CD4-positive, alpha-beta T cell treated with Interleukin-17A for 4 hours (primary cell): ENCODE results near the gene CSNK1E.
"Not testable (repeated sequence)": the region's sequence is repeated elsewhere in the genome, so short reads cannot be mapped to it uniquely, and the experiment has no call there.

Experiments
- DNase-seq: peaks from one replicate; pipeline ENCODE4 v3.0.0-alpha.2; 2020; ENCODE audit warnings: mixed read lengths

The CSNK1E gene

DNA sequence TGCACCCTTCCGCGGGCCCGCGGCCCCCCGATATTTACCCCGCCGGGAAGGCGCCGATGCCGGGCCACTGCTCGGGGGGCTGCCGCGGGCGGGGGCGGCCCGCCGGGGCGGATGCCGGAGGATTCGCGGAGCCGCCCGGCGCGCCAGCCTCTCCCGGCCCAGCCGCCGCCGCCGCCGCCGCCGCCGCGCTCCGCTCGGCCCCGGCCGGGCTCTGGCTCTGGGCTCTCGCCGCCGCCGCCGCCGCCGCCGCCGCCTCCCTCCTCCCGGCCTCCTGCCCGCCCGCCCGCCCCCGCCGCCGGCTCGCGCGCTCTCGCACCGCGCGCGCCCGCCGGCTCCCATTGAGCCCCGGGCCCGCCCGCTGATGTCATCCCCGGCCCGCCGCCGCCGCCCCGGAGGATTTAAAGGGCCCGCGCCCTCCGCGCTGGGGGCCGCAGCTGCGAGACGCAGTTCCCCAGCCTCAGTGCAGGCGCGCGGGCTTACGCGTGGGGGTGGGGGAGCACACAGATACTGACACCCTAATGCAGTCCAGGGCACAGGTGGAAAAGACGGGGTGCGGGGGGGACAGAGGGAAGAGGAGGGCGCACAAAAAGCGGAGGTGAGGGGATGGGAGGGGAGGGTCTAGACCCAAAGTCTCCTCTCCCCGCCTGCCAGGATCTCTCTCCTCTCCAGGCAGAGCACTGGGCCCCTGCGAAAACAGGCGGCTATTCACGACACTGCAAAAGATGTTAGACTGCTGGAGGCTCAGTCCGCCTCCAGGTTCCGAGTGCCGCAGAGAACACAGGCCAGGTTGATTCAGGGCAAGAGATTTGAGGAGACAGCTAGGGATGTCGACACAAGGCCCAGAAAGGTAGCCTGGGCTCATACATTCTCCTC, at the start of gene CSNK1E:
CSNK1E (minus strand) TSS at position 312 of the 873 bp plus-strand sequence. CDS start 3,276 bp downstream, outside the sequence.
- DNase-seq: peak; percentile 84

DNA sequence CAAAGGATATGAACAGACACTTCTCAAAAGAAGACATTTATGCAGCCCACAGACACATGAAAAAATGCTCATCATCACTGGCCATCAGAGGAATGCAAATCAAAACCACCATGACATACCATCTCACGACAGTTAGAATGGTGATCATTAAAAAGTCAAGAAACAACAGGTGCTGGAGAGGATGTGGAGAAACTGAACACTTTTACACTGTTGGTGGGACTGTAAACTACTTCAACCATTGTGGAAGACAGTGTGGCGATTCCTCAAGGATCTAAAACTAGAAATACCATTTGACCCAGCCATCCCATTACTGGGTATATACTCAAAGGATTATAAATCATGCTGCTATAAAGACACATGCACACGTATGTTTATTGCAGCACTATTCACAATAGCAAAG, 48.6 kb upstream of the CSNK1E start:
- DNase-seq: not testable (repeated sequence)

DNA sequence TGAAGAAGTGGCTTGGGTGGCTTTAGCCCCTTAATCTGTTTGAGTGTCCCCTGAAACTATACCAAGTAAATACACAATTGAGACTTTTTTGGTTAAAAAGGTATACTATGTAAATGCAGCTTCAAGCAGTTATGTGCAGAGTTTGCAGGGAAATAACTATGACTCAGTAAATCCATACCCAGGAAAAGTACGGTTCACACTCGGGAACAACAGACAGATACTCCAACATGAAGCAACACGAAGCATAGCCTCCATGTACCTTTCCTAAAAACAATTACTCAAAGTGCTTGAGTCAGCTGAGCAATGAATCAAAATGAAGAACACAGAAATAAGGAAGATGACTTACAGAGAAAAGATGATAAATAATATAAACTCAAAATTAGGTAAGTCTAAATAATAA, 47.9 kb upstream of the CSNK1E start:
- DNase-seq: not testable (repeated sequence)

DNA sequence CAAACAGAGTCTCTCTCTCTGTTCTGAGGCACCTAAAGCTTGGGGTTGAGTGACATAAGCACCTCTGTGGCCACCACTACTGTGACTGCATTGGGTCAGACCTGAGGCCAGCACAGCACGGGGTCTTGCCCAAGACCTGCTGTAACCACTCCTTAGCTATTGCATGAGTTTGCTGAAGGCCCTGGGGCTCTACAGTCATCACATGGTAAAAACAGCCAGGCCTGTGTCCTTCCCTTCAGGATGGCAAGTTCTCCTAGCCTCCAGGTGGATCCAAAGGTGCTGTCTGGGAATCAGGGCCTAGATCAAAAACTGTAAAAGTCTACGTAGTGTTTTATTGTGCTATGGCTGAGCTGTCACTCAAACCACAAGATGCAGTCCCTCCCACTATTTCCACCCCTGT, 43.3 kb upstream of the CSNK1E start:
- DNase-seq: not testable (repeated sequence)

DNA sequence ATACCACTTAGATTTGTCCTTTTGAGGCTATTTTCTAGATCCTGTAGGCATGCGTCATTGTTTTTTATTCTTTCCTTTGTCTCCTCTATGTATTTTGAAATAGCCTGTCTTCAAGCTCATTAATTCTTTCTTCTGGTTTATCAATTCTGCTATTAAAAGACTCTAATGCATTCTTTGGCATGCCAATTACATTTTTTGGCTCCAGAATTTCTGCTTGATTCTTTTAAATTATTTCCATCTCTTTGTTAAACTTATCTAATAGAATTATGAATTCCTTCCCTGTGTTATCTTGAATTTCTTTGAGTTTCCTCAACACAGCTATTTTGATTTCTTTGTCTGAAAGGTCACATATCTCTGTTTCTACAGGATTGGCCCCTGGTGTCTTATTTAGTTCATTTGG, 42.6 kb upstream of the CSNK1E start:
- not testable (repeated sequence) for DNase-seq

DNA sequence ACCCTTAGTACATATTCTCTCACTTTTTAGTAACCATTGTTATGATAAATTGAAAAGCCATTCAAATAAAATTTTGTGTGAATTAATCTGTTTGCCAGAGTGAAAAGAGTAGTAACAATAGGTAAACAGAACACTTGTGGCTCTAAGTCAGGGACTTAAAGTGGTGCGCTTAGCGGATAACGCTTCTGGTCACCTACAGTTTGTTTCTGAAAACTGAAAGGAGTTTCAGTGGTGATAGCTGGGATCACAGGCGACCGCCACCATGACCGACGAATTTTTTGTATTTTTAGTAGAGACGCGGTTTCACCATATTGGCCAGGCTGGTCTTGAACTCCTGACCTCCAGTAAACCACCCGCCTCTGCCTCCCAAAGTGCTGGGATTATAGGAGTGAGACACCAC, 40.7 kb upstream of the CSNK1E start:
- not testable (repeated sequence) for DNase-seq

DNA sequence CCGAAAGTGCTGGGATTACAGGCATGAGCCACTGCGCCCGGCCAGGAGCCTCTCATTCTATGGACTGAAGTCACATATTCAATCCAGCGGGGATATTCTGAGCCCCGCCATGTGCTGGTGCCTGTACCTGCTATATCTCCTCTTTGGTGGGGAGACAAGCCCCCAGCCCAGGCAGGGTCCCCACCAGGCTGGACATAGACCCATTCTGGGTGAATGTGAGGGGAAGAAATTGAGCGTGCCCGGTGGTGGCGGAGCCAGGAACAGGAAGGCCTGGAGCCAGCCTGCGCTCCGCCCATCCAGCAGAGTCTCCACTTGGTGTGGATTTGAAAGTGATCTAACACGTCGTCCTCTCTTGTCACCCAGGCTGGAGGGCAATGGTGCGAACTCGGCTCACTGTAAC, 38.0 kb upstream of the CSNK1E start:
- no peak for DNase-seq

DNA sequence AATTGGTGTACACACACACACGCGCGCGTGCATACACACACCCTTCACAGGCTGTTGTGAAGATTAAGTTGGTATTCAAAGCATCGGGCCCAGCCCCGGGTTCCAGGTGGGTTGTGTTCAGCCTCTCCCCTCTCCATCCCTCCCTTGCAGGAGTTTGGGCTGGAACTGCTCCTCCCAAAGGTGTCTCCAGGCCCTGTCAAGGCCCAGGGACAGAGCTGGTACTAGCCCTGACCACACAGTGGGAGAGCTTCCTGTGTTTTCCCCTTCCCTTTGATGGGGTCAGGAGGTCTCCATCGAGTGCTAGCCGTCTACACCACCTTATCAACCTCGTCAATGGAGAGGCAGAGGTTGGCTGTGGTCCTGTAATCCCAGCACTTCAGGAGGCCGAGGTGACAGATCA, 36.5 kb upstream of the CSNK1E start:
- DNase-seq: no peak

DNA sequence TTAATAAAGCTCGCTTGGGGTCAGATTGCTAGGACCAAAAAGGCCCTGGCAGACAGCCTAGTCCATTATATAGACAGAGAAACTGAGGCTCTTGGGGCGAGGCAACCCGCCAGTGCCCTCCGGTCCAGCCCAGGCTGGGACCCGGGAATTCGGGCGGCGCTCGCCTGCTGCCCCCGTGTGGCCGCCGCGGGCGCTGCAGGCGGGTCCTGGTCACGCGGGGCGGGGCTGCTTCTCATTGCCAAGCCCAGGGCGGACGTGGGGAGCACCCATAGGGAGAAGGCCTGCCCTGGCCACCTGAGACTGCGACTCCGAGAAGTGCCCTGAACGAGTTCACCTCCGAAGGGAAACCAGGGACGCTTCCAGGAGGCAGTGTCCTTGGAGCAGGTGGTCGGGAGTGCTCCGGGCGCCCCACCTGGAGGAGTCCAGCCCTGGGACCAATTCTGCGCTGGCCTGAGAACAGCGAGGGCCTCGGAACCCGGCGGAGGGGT, 36.0 kb upstream of the CSNK1E start:
- peak; percentile 75 for DNase-seq

DNA sequence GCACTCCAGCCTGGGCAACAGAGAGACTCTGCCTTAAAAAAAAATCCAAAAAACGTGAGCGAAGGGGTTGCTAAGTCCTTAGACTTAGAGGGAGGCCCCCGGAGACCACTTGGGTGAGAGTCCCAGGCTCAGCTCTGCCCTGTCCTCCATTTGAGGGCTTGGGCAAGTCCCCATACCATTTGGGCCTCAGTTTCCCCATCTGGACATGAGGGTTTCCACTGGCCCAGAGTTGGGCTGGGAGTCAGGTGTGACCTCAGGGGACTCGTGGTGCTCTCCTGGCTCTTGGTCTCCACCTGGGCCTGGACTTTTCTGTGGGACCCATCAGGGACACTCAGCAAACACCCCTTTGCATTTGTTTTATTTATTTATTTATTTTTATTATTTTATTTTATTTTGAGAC, 35.2 kb upstream of the CSNK1E start:
- no peak for DNase-seq

DNA sequence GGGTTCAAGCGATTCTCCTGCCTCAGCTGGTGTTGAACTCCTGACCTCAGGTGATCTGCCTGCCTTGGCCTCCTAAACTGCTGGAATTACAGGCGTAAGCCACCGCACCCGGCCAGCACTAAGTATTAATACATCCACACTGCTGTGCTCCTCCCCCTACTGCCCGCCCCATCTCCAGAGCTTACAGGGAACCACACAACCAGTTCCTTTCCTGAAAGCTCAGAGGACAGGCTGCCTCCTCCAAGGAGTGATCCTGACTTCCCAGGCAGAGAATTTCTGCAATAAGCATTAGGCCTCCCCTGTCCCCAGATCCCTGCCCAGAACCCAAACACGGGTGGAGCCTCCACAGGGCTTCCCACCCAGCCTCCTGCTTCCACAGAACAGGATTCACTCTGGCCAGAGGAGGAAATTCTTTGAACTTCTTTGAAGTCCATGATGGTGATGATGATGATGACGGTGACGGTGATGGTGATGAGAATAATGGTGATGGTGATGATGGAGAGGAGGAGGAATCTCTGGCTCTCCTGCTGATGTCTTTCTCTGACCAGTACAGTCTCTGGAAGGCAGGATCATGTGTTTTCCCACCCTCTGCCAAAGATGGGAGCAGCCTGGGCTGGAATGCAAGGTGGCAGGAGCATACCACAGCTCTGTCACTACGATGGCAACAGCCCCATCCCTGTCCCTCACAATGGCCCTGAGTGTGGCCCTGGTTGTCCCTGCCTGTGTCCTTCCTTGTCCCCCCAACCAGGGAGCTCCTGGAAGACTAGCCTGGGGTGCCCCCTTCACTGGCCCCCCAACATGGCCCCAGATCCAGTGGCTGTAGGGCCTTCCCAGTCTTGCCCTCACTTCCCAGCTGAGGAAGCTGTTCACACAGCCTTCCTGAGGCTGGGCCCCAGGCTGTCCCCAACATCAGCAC, 33.5 kb upstream of the CSNK1E start:
- DNase-seq: no peak

DNA sequence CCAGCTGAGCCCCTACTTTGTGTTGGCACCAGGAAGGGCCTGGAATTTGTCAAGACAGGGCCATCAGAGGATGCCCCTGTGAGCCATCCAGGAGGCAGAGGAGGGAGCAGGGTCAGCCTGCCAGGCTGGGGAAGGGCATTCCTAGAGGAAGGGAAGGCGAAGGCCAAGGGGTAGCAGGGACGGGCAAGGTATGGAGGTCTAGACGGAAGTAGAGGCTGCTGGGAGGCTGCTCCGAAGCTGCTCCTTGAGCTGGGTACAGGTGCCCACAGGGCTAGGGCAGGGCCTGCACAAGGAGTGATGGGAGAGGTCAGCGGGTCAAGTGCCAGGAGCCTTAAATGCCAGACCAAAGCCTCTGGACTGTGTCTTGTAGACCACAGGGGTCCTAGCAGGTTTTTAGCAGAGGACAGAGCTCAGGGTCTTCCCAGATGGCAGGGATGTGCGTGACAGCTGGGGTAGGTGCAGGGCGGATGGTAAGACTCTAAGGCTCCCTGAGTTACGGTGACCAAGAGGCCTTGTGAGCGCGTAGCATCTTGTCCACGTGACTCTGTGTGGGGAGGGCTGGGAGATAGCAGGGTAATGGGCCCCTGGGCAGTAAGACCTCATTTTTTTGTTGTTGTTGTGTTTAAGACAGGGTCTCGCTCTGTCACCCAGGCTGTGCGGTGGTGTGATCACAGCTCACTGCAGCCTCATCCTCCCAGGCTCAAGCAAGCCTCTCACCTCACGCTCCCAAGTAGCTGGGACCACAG, 31.7 kb upstream of the CSNK1E start:
- no peak for DNase-seq

DNA sequence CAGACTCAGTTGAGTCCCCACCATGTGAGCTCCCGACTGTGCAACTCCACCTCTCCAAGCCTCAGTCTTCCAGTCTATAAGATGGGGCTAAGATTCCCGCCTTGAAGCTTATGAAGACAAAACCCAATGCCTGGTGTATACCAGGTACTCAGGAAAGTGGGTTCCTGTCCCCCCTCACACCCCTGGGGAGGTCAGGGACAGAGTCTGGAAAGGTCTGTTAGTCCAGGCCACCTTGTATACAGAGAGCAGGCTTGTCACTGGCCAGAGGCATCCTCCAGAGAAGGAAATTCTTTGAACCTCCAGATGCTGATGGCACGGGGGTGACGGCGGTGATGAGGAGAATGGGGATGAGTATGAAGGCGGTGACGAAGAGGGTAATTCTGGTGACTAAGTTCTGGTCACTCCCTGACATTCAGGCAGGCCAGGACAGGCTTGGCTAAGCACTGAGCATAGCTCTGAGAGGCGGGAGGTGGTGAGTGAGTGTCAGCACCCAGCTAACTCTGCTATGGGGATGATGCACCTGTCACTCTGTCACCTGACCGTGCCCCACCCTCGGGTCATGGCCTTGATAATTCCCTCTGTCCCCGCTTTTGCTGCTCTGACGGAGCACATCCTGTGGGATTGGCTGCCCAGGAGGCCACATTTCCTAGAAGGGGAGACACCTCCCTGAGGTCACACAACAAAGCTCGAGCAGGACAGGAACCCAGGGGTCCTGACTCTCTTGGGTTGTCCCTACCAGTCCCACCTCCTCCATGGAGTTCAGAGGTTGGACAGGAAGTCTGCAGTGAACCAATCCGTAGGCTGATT, 30.9 kb upstream of the CSNK1E start:
- DNase-seq: no peak

DNA sequence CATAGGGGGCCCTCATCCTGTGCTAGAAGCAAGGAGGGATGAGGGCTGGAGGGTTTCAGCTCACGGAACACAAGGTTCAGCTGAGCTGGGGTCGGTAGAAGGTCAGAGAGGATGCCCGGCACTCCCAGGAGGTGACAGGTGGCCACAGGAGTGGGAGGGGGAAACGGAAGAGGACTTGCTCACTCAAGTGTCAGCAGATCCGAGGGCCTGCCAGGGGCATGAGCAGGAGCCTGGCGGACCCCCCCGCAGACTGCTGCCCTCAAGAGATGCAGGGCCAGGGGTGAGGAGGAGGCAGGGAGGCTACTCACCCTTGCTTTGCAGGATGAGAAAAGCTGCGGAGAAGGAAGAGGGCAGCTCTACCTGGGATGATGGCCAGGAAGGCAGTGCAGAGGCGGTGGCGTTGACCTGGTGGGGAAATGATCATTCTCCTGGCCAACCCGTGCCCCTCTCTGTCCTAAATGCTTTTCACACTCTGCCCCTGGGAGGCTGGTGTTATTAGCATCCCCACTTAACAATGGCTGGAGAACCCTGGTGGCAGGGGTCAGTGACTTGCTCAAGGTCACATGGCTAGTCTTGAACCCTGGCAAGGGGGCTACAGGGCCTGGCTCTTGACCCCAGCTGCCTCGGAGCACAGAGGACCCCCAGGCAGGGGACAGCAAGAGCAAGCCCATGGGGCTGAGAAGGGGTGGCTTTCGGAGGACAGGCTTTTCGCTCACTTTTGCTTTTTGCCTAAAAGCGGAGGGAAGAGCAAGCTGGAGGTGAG, 30.1 kb upstream of the CSNK1E start:
- DNase-seq: no peak

DNA sequence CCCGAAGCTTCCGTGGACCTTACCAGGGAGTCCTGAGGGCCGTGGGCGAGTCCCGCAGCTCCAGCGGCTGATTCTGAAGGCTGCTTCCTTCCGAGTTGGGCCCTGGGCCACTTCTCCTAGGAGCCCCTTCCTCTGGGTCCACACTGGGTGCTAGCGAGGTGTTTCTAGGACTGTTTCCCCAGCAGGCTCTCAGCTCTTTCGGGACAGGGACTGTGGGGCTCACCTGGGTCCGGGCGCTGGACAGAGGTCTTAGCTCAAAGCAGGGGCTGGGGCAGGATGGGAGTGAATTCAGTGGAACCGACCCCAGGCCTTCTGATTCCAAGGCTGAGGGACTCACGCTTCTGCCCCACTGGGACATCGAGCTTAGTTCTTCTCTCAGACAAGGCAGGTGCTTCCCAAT, 29.3 kb upstream of the CSNK1E start:
- no peak for DNase-seq

DNA sequence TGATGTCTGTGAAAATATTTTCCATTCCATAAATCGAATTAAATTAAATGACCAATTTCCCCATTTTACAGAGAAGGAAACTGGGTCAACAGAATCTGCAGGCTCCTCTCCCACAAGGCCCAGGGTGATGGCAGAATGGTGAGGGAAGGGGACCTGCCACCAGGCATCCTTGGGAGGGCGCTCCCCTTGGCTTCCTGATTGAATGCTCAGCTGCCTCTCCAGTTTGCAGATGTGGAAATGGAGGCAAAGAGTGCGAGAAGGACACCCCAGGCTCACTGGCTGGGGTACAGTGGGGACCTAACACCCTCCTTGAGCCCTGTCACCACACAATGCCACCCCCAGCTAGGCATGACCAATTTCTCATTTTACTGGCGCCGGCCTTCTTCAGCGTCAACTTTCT, 28.5 kb upstream of the CSNK1E start:
- DNase-seq: no peak

DNA sequence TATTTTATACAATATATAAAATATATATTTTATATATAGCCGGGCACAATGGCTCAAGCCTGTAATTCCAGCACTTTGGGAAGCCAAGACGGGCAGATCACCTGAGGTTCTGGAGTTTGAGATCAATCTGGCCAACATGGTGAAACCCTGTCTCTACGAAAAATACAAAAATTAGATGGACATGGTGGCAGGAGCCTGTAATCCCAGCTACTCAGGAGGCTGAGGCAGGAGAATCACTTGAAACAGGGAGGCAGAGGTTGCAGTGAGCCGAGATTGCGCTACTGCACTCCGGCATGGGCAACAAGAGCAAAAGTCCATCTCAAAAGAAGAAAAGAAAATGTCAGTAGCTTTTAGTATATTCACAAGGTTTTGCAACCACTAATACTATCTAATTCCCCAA, 22.7 kb upstream of the CSNK1E start:
- not testable (repeated sequence) for DNase-seq

DNA sequence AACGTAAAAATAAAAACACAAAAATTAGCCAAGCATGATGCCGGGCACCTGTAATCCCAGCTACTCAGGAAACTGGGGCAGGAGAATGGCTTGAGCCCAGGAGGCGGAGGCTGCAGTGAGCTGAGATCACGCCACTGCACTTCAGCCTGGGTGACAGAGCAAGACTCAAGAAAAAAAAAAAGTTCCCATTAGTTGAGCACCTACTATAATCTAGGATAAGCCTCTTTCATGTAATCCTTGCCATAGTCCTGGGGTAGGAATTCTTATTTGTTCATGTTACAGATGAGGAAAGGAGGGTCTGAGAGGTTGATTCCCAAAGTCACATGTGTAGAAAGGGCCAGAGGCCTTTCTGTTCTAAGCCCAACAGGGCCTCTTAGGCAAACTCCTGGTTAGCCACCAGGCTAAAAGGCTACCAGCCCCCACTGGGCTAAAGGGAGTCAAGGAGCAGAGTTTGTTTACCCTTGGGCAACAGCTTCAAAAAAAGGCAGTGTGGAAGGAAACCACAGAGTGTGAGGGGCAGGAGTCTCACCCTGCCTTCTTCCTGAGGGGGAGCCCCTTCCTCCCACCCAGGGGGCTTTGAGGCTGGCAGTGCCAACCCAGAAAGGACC, 21.6 kb upstream of the CSNK1E start:
- DNase-seq: no peak

DNA sequence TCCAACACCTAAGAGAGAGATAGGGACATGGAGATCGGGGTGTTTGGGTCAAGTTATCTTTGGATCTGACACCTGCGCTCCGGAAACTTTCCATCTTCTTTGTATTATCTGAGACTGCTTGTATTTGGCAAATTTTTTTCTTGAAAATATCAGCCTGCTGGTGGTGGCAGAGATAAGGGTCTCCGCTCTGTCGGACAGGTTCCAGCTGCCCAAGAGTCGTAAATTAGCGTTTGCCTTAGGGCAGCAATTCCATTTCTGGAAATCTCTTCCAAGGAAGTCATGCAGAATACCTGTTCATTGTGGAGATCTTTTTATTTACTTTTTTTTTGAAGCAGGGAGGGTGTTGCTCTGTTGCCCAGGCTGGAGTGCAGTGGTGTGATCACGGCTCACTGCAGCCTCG, 19.5 kb upstream of the CSNK1E start:
- no peak for DNase-seq

DNA sequence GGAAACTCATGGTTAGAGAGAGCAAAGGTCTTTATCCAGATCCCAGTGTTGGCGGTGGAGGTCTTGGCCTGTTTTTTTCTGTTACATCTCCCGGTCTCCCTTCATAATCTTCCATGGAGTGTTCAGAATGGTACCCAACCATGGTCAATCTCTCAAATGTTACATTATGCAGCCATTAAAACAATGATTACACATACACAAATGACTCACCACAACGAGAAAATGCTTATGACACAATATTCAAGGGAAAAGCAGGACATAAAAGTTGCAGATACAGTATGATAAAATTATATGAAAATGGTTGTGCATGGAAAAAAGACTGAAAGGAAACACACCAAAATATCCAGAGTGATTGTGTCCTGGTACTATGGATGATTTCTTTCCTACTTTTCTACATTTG, 17.8 kb upstream of the CSNK1E start:
- DNase-seq: no peak

DNA sequence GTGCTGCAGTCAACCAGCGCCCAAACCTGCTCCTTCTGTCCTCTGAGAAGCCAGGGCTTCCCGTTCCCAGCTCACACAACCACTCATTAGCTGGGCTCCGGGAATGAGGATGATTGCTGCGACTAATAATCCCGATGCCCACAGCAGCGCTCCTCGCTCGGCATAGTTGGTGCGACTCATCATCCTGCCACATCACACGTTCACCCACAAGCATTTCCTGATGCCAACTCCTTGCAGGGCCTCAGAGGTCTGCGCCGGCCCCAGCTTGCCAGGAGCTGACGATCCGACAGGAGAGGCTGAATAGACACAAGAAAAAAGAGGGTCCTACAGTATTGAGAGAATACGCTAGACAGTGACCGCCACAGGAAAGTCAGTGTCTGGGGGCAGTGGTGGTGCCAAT, 10.6 kb upstream of the CSNK1E start:
- DNase-seq: no peak
